ENCODE data around the gene CCDC34.

The CCDC34 gene

GRCh38 chr11:27353593-27354358 is 9.2 kb downstream of the CCDC34 start:
- no peak overlapping the region for H3K4me3 ChIP-seq (ENCODE audit: control insufficient read depth, low read depth, low read length)
- DNase-seq (ENCODE audit: low read depth), result no peak
- no peak for TF ChIP-seq CTCF (IDR thresholded peaks at IDR 0.05; ENCODE audit: control insufficient read depth, insufficient read depth, low read depth, low read length, missing control alignments)

- TF ChIP-seq CTCF (IDR thresholded peaks at IDR 0.05; ENCODE audit: control insufficient read depth, insufficient read depth, low read depth, low read length, missing control alignments), result no peak
- no peak overlapping the region for H3K4me3 ChIP-seq (ENCODE audit: control insufficient read depth, low read depth, low read length)
- no peak for DNase-seq (ENCODE audit: low read depth)
Measured at GRCh38 chr11:27352781-27353180, 10.2 kb downstream of the CCDC34 start.

GRCh38 chr11:27350511-27350910 is 12.5 kb downstream of the CCDC34 start:
- no peak for TF ChIP-seq CTCF (IDR thresholded peaks at IDR 0.05; ENCODE audit: control insufficient read depth, insufficient read depth, low read depth, low read length, missing control alignments)
- H3K4me3 ChIP-seq (ENCODE audit: control insufficient read depth, low read depth, low read length), result no peak overlapping the region
- DNase-seq (ENCODE audit: low read depth), result no peak

GRCh38 chr11:27349919-27350318 is 13.1 kb downstream of the CCDC34 start:
- H3K4me3 ChIP-seq (ENCODE audit: control insufficient read depth, low read depth, low read length), result no peak overlapping the region

GRCh38 chr11:27348340-27348873 is 14.6 kb downstream of the CCDC34 start:
- DNase-seq (ENCODE audit: low read depth), result no peak
- no peak overlapping the region for H3K4me3 ChIP-seq (ENCODE audit: control insufficient read depth, low read depth, low read length)
- no peak for TF ChIP-seq CTCF (IDR thresholded peaks at IDR 0.05; ENCODE audit: control insufficient read depth, insufficient read depth, low read depth, low read length, missing control alignments)

More at GRCh38 chr11:27349919-27350318, 13.1 kb downstream of the CCDC34 start:
- no peak for DNase-seq (ENCODE audit: low read depth)
- TF ChIP-seq CTCF (IDR thresholded peaks at IDR 0.05; ENCODE audit: control insufficient read depth, insufficient read depth, low read depth, low read length, missing control alignments), result no peak

- H3K4me3 ChIP-seq (ENCODE audit: control insufficient read depth, low read depth, low read length), result no peak overlapping the region
- no peak for TF ChIP-seq CTCF (IDR thresholded peaks at IDR 0.05; ENCODE audit: control insufficient read depth, insufficient read depth, low read depth, low read length, missing control alignments)
- DNase-seq (ENCODE audit: low read depth), result no peak
Measured at GRCh38 chr11:27347359-27348339, 15.4 kb downstream of the CCDC34 start.
